IPS-18c (cell line): Measurements from ENCODE around the gene DEFB132.
"Not testable (repeated sequence)": the region's sequence is repeated elsewhere in the genome, so short reads cannot be mapped to it uniquely, and the experiment has no call there.

Source experiments
- H3K4me3 ChIP-seq: 2 replicates; pipeline ENCODE4 v1.7.0; 2013; ENCODE audit warnings: low read depth, mild to moderate bottlenecking, low read length, moderate library complexity; ENCODE audit not compliant: insufficient read depth
- H3K9me3 ChIP-seq: one replicate; pipeline ENCODE4 v1.6.1; 2013; ENCODE audit warnings: mild to moderate bottlenecking, low read length, moderate library complexity; ENCODE audit not compliant: control insufficient read depth, insufficient read depth

DEFB132 gene, protein sequence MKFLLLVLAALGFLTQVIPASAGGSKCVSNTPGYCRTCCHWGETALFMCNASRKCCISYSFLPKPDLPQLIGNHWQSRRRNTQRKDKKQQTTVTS

DNA sequence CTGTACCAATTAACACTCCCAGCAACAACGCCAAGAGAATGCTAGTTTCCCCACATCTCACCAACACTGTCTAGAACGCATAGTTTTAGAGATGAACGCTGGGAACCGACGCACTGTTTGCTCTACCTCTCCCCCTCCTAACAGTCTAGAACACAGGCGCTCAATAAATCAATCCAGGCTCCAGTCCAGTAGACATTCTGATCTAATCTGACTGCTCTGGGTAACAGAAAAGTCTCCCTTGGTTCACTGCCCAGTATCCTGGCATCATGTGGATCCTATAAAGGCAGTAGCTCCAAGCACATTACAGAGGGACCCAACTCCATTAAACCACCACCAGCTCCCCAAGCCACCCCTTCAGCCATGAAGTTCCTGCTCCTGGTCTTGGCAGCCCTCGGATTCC is at the start of gene DEFB132:
Gene DEFB132, plus strand, starts transcription at position 306 of the 400 bp plus-strand sequence. Its CDS starts 55 bp downstream, at position 361.
- H3K4me3 ChIP-seq = no peak within 1 kb of the TSS

DNA sequence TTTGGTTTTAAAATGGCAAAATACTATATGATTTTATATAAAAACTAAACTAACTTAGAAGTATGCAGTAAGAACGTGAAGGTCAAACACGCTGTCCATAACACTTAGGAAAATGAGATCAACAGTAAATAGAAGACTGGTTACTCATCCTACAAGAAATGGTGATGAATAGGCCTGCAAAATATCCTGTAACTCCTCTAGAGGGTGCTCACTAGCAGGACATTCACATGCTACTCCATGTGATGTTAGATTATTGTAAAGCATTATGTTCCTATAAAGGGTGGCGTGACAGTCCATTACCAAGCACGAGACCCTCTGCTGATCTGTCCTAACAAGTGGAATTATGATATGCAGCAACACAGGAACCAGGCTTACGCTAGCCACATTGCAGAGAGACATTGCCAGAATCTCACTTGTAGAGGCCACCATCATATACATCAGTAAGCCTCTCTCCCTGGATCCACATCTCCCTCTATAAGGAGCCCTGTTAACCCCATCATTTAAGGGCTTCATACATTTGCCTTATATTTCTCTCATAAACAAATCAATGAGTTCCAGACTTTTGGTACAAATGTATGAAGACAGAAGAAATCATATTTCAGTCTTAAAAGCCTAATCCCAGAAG is 48.5 kb upstream of the DEFB132 start:
- peaks cover 2% of the 10 kb centered on the region for H3K9me3 ChIP-seq
- H3K4me3 ChIP-seq = no peak overlapping the region

More for the DNA sequence above, at the start of gene DEFB132:
- peaks cover 2% of the 10 kb centered on the region for H3K9me3 ChIP-seq

DNA sequence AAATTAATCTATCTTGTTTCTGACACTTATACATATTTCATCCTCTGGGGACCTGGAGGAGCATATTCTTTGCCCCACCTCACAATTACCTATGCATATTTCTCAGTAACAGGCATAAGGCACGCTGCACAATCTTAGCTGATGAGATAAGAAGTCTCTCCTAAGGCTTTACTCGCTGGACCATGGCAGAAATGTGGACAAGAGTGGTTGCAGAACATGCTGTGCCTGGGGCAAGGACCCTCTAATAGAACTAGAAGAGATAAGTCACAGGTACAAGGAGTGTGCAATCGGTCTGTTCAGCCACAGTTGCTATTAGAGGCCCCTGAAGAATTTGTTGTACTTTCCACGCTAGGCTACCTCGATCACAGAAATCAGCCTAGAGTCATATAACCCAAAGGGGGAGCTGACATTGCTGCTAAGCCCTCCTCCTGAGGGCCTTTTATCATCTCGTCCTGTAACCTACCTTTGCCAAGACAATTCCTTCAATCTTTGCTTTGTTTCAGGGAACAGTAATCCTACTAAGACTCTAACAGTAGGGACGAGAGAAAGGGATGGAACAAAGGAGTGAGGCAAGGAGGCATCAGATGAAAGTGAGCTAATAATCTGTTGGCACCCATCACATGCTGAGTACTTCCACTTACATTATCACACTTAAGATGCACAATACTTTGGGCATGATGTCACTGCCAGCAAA is 46.6 kb upstream of the DEFB132 start:
- H3K4me3 ChIP-seq = no peak overlapping the region

DNA sequence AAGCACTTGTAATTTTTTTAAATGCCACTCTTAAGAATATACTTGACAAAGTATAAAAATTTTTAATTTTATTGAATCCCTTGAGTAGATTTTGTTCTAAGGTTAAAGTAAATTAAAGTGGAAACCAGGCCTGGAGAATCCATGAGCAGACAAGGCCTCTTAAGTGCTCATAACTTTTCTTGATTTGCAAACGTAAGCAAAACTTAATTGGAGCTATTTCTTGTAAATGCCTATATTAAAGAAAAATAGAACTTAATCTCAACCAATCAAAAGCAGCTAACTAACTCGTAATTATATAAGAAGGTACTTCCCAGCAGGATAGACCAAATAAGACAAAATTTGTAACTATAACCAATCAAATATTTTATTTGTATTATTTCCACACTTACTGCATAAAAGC is 43.1 kb upstream of the DEFB132 start:
- H3K4me3 ChIP-seq = no peak overlapping the region
- H3K9me3 ChIP-seq = no peaks in the 10 kb centered on the region

More for the DNA sequence above, 46.6 kb upstream of the DEFB132 start:
- no peaks in the 10 kb centered on the region for H3K9me3 ChIP-seq

DNA sequence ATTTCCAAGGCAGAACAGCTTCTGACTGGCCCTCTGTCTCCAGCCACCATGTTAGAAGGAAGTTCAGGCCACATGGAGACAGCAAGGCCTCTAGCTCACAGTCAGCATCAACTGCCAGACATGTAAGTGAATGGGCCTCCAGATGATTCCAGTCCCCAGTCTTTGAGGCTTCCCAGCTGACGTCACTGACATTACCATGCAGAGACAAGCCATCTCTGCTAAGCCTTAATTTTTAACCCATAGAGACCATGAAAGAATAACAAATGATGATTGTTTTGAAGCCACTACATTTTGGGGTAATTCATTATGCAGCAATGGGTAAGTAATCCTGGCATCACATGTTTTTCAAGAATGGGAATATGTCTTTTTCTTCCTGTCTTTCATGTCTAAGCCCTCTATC is 41.7 kb upstream of the DEFB132 start:
- no peak overlapping the region for H3K4me3 ChIP-seq
- H3K9me3 ChIP-seq = no peaks in the 10 kb centered on the region

DNA sequence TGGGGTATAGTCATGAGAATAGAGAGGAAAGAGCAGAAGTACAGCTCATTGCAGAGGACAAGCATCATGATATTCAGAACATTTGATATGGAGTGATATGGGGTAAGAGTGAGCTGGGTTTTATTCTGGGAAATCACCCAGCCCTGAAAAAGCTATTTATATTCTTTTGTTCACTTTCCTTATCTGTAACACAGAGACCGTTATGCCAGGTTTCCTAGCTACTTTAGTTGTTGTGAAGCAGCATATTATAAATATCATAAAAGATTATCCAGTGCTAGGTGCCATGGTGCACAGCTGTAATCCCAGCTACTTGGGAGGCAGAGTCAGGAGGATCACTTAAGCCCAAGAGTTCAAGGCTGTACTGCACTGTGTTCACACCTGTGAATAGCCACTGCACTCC is 40.3 kb upstream of the DEFB132 start:
- H3K9me3 ChIP-seq = no peaks in the 10 kb centered on the region
- no peak overlapping the region for H3K4me3 ChIP-seq

DNA sequence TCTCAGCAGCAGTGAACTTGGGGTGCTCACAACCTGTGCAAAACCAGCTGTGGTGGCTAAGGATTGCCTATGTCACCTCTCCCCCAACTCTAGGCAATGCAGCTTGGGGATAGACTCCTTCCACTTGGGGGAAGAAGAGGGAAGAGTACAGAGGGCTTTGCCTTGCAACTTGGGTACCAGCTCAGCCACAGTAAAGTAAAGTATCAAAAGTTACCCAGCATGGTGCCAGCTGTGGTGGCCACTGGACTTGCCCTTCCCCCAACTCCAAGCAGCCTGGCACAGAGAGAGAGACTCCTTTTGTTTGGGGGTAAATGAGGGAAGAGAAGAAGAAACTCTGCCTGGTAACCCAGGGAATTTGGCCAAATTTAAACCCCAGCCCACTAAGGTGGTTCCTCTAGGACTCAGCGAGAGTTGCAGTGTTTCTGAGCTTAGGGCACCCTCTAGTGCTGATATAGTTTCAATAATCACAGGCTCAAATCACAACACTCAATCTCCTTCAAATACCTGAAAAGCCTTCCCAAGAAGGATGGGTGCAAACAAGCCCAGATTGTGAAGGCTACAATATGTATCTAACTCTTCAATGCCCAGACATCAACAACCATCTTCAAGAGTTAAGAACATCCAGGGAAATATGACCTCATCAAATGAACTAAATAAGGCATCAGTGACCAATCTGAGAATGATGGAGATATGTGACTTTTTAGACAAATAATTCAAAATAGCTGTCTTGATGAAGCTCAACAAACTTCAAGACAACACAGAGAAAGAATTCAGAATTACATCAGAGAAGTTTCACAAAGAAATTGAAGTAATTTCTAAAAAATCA is 38.0 kb upstream of the DEFB132 start:
- Histone ChIP-seq H3K9me3 (no peaks in the 10 kb centered on the region), H3K4me3 (no peak overlapping the region)

DNA sequence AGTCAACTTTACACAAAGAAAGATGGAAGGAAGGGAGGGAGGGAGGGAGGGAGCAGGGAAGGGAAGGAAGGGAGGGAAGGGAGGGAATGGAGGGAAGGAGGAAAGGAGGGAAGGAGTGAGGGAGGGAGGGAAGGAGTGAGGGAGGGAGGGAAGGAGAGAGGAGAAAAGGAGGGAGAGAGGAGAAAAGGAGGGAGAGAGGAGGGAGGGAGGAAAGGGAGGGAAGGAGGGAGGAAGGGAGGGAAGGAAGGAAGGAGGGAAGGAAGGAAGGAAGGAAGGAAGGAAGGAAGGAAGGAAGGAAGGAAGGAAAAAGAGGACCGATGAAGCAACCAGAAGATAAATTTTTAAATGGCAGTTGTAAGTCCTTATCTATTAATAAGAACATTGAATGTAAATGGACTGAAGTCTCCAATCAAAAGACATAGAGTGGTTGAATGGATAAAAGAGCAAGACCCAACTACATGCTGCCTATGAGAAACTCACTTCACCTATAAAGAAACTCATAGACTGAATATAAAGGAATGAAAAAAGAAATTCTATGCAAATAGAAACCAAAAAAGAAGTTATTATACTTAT is 36.2 kb upstream of the DEFB132 start:
- no peak overlapping the region for H3K4me3 ChIP-seq
- no peaks in the 10 kb centered on the region for H3K9me3 ChIP-seq

DNA sequence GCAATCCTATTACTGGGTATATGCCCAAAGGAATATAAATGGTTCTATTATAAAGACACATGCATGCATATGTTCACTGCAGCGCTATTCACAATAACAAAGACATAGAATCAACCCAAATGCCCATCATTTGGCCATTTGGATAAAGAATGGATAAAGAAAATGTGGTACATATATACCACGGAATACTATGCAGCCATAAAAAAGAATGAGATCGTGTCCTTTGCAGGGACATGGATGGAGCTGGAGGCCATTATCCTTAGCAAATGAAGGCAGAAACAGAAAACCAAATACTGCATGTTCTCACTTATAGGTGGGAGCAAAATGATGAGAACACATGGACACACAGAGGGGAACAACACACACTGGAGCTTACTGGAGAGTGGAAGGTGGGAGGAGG is 31.6 kb upstream of the DEFB132 start:
- H3K4me3 ChIP-seq = not testable (repeated sequence)

DNA sequence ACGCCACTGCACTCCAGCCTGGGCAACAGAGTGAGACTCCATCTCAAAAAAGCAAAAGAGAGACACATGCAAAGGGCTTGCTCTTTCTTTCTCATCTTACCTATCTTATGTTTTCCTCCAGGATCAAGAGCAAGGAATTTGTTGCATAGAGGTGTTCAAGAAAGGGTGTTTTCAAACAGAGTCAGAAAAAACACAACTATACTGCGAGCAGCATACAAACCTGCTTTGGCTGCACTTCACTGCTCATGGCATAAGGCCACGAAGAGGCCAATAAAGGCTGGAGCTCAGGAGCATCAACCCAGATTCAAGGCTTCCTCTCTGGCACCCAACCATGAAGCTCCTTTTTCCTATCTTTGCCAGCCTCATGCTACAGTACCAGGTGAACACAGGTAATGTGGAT is 30.6 kb upstream of the DEFB132 start, which contains the start of gene DEFB129:
Gene DEFB129, plus strand, starts transcription at position 301 of the 400 bp plus-strand sequence. Its CDS starts 31 bp downstream, at position 332.
- Histone ChIP-seq H3K9me3 (no peaks in the 10 kb centered on the region), H3K4me3 (no peak within 1 kb of the TSS)

More for the DNA sequence above, 31.6 kb upstream of the DEFB132 start:
- H3K9me3 ChIP-seq = not testable (repeated sequence)

DNA sequence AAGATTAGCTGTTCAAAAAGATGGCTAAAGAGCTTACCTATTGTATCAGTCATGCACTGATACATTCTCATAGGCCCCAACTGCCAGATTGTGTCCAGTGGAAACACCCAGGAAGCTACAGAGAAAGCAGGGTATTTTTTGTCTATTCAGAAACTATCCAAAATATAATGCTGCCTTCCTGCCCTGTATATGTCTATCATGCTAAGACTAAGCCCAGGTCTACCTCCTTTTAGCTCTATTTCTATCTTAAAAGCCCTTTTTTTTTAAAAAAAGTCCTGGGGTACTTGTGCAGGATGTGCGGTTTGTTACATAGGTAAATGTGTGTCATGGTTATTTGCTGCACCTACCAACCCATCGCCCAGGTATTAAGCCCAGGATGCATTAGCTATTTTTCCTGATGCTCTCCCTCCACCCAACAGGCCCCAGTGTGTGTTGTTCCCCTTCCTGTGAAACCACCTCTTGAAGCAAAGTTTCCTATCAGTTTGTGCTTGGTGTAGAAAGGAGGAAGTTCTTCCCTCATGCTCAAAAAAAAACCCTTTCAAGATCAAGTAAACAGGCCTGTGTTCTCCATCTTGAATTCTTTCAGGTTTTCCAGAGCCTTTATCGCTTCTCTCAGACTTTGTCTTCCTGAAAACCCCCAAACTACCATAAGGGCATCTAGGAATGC is 30.0 kb upstream of the DEFB132 start:
- Histone ChIP-seq H3K4me3 (no peak overlapping the region), H3K9me3 (no peaks in the 10 kb centered on the region)

DNA sequence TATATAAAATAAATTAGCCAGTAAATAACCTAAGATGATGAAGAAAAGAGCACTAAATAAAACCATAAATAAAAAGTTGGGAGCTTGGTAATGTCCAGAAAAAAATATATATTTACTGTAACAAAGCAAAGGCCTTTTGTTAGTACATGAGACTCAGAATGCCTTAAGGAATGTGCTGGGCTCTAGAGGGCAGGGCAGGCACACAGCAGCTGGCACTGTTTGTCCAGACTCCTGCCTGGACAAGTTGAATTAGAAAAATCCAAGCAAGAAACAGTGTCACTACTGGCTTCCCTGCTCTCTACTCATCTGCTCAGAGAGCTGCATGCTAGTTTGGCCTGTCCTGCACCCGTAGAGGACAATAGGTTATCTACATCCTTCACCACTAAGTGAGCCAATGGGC is 21.6 kb upstream of the DEFB132 start:
- H3K4me3 ChIP-seq = no peak overlapping the region

DNA sequence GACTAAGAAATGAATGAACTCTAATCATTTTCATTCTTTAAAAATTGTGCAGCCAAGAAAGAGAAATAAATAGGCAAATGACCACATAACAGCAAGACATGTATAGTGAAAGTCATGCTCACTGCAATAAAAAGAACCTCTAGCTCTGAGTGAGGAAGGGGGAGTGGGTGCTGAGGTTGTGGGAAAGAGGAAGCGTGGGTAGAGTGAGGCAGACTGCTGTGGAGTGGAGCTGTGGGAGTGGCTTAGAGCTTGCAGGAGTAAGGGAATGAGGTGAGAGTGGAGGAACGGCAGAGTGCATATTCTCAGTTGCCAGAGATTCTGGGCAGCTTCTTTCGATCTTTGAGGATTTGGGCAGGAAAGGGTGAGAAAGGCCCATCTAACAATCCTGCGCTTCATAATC is 20.0 kb upstream of the DEFB132 start:
- Histone ChIP-seq H3K4me3 (no peak overlapping the region), H3K9me3 (no peaks in the 10 kb centered on the region)

More for the DNA sequence above, 21.6 kb upstream of the DEFB132 start:
- H3K9me3 ChIP-seq = no peaks in the 10 kb centered on the region

DNA sequence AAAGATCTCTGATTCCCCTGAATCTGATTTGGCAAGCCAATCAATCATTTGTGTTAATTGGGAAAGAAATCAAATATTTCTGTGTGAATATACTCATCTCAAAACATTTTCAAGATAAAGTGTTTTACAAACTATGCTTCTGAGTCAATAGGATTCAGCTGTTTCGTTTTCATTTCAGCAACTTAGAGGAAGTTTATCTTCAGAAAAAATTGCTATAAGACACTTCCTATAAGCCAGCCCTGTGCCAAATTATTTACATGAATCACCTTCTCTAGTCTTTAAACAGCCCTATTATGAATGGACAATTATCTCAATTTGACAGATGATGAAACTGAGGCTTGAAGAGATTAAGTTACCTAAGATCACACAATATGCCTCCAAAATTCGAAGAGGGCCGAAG is 19.6 kb upstream of the DEFB132 start:
- Histone ChIP-seq H3K4me3 (no peak overlapping the region), H3K9me3 (no peaks in the 10 kb centered on the region)

DNA sequence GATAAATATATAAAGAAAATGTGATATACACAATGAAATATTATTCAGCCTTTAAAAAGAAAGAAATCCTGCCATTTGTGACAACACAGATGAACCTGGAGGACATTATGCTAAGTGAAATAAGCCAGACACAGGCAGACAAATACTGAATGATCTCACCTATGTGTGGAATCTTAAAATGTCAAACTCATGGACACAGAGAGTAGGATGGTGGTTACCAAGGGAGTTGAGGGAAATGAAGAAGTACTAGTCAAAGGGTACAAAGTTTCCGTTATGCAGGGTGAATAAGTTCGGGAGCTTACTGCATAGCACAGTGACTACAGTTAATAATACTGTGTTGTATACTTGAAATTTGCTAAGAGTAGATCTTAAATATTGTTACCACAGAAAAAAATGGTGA is 14.6 kb upstream of the DEFB132 start:
- no peaks in the 10 kb centered on the region for H3K9me3 ChIP-seq
- no peak overlapping the region for H3K4me3 ChIP-seq

DNA sequence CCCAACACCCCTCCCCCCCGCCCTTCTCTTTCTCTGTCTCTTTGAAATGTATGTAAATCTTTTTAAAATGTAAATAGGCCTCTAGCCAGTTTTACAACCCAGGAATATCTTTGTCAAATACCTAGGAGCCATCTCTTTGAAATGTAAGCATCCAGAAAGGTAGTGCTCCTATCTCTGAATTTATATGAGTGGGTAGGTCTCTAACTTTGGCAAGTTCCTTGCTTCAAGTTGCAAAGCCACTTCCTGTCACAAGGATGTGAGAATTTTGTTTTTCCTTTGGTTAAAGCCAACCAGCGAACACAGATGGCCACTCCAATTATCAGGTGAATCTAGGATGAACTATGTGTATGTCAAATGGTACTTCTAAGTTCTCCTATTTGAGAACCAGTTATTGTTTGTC is 6.2 kb upstream of the DEFB132 start:
- H3K9me3 ChIP-seq = peaks cover 4% of the 10 kb centered on the region
- H3K4me3 ChIP-seq = no peak overlapping the region

DNA sequence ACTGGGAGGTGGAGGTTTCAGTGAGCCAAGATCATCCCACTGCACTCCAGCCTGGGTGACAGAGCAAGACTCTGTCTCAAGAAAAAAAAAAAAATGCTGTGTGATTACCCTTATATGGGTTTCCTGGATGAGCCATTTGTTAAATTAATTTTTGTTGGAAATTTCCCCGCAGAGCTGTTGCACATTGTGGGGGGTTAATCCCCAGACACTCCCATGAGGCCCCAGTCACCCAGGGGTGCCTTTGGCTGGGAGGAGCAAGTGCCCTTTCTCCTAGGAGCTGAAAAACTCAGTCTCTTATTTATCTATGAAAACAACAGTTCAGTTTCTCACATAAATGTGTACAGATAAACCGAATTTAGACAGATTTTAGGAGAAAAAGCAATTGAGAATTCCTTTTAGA is 4.7 kb upstream of the DEFB132 start:
- no peak overlapping the region for H3K4me3 ChIP-seq
- H3K9me3 ChIP-seq = peaks cover 4% of the 10 kb centered on the region
